Liver (tissue), 9 donors: ENCODE measurements around the gene PGBD5. TPM values are rescaled to one million over a fixed set of nuclear protein-coding genes. Genes with fewer than 3 reads are reported as not detected.

Source experiments
- DNase-seq: peaks from one replicate; pipeline ENCODE4 v3.0.0-alpha.2; 2017; ENCODE audit warnings: low spot score
- H3K27ac ChIP-seq, 2 donors: one replicate each; pipeline ENCODE4 v1.7.0; 2013; ENCODE audit warnings: inconsistent platforms in 2 of 2, low read length in 2 of 2, control low read depth in 1 of 2, low read depth in 1 of 2, mild to moderate bottlenecking in 1 of 2
- H3K27me3 ChIP-seq, 4 donors: one replicate each; pipeline versions ENCODE4 v1.6.1 to v1.7.0; 2013; ENCODE audit warnings: low read length in 3 of 4, inconsistent platforms in 1 of 4, mild to moderate bottlenecking in 1 of 4, moderate library complexity in 1 of 4; ENCODE audit not compliant: control insufficient read depth in 4 of 4, insufficient read depth in 4 of 4
- H3K36me3 ChIP-seq, 4 donors: one replicate each; pipeline versions ENCODE4 v1.6.1 to v1.7.0; 2013; ENCODE audit warnings: low read length in 3 of 4, mild to moderate bottlenecking in 3 of 4, low read depth in 1 of 4, moderate library complexity in 1 of 4; ENCODE audit not compliant: control insufficient read depth in 4 of 4, insufficient read depth in 3 of 4
- H3K4me1 ChIP-seq, 4 donors: one replicate each; pipeline versions ENCODE4 v1.6.1 to v1.7.0; 2013; ENCODE audit warnings: low read length in 3 of 4, mild to moderate bottlenecking in 3 of 4, moderate library complexity in 1 of 4; ENCODE audit not compliant: control insufficient read depth in 4 of 4, insufficient read depth in 4 of 4
- H3K4me3 ChIP-seq, 3 donors: one replicate each; pipeline versions ENCODE4 v1.6.1 to v1.7.0; 2013; ENCODE audit warnings: low read length in 3 of 3, control low read depth in 1 of 3, low read depth in 1 of 3, mild to moderate bottlenecking in 1 of 3
- H3K9ac ChIP-seq, 2 donors: one replicate each; pipeline ENCODE4 v1.7.0; 2013; ENCODE audit warnings: low read length in 2 of 2, mild to moderate bottlenecking in 2 of 2, moderate library complexity in 2 of 2, control low read depth in 1 of 2, low read depth in 1 of 2
- H3K9me3 ChIP-seq, 4 donors: one replicate each; pipeline versions ENCODE4 v1.6.1 to v1.7.0; 2013; ENCODE audit warnings: low read length in 3 of 4; ENCODE audit not compliant: control insufficient read depth in 4 of 4
- EGR1 ChIP-seq, 2 donors: IDR thresholded peaks; 2 replicates each; pipeline ENCODE4 v1.6.1; 2016 to 2018; ENCODE audit warnings: antibody characterized with exemption in 2 of 2, low read depth in 2 of 2
- FOXA2 ChIP-seq: IDR thresholded peaks from 2 replicates; pipeline ENCODE4 v1.6.1; 2016; ENCODE audit warnings: antibody characterized with exemption
- GABPA ChIP-seq, 2 donors: IDR thresholded peaks in 1 of 2; conservative IDR thresholded peaks in 1 of 2; 2 replicates each; pipeline ENCODE4 v1.6.1; 2016; ENCODE audit warnings: antibody characterized with exemption in 2 of 2, mild to moderate bottlenecking in 1 of 2, moderate library complexity in 1 of 2
- HNF4A ChIP-seq, 2 donors: conservative IDR thresholded peaks; 2 replicates each; pipeline ENCODE4 v1.6.1; 2016; ENCODE audit warnings: antibody characterized with exemption in 2 of 2, mild to moderate bottlenecking in 2 of 2
- HNF4G ChIP-seq: IDR thresholded peaks from 2 replicates; pipeline ENCODE4 v1.6.1; 2016; ENCODE audit warnings: antibody characterized with exemption
- JUND ChIP-seq, 2 donors: IDR thresholded peaks; 2 replicates each; pipeline ENCODE4 v1.6.1; 2016; ENCODE audit warnings: antibody characterized with exemption in 2 of 2
- NR2F2 ChIP-seq: IDR thresholded peaks from 2 replicates; pipeline ENCODE4 v1.6.1; 2016; ENCODE audit warnings: antibody characterized with exemption
- RAD21 ChIP-seq, 2 donors: IDR thresholded peaks; 2 replicates each; pipeline ENCODE4 v1.6.1; 2016; ENCODE audit warnings: antibody characterized with exemption in 2 of 2, mild to moderate bottlenecking in 2 of 2
- RXRA ChIP-seq, 2 donors: IDR thresholded peaks; 2 replicates each; pipeline ENCODE4 v1.6.1; 2017 to 2018; ENCODE audit warnings: antibody characterized with exemption in 2 of 2, mild to moderate bottlenecking in 1 of 2
- SP1 ChIP-seq: IDR thresholded peaks from 2 replicates; pipeline ENCODE4 v1.6.1; 2018; ENCODE audit warnings: antibody characterized with exemption, mild to moderate bottlenecking
- TAF1 ChIP-seq: conservative IDR thresholded peaks from 2 replicates; pipeline ENCODE4 v1.6.1; 2016; ENCODE audit warnings: antibody characterized with exemption, mild to moderate bottlenecking
- YY1 ChIP-seq: IDR thresholded peaks from 2 replicates; pipeline ENCODE4 v1.6.1; 2016; ENCODE audit warnings: antibody characterized with exemption, mild to moderate bottlenecking
- whole genome bisulfite sequencing: extraction: QIAGEN DNeasy Blood & Tissue Kit; methylation state at CpG from one replicate; pipeline ENCODE4 v1.1.7; 2013; 5-methylcytosine and 5-hydroxymethylcytosine counted together
- polyA plus RNA-seq, 2 donors: library from polyadenylated mRNA; stranded (reverse) in 1 of 2; unstranded in 1 of 2; fragments of 200-250 nt in 1 of 2; fragments of >200 nt in 1 of 2; fragmentation: Nextera tagmentation in 1 of 2; extraction: Ambion mirVana in 1 of 2; gene quantifications; one replicate each; pipeline versions ENCODE4 v1.2.1 to v1.2.3, GENCODE V29; 2013 to 2015
- total RNA-seq, 2 donors: library from RNA; depleted of rRNA; stranded (reverse); fragments of >200 nt; gene quantifications; one replicate each; pipeline ENCODE4 v1.2.3, GENCODE V29; 2014
- TF ChIP-seq, protein P1 (sequence below): fragments of 150-350 bp; IDR thresholded peaks from 2 replicates; pipeline ENCODE4 v1.5.1; 2017; ENCODE audit warnings: improper control_type of control experiment, low read depth, low read length; ENCODE audit not compliant: missing input control
- TF ChIP-seq, protein P2 (sequence below): IDR thresholded peaks from 2 replicates; pipeline ENCODE4 v1.6.1; 2016; ENCODE audit warnings: antibody characterized with exemption
- TF ChIP-seq, protein P3 (sequence below): IDR thresholded peaks from 2 replicates; pipeline ENCODE4 v1.6.1; 2016; ENCODE audit warnings: antibody characterized with exemption
- TF ChIP-seq, protein P4 (sequence below): IDR thresholded peaks from 2 replicates; pipeline ENCODE4 v1.6.1; 2016; ENCODE audit warnings: antibody characterized with exemption
- TF ChIP-seq, protein P5 (sequence below): IDR thresholded peaks from 2 replicates; pipeline ENCODE4 v1.6.1; 2016; ENCODE audit warnings: antibody characterized with exemption, mild to moderate bottlenecking
- donor health status: healthy.
- donor health status: healthy.
- donor health status: healthy.
- donor health status: healthy.
- donor health status: healthy.

PGBD5 gene
- total and polyA plus RNA-seq, 4 donors: 0.88 to 5.4 (median 2.7) TPM

DNA sequence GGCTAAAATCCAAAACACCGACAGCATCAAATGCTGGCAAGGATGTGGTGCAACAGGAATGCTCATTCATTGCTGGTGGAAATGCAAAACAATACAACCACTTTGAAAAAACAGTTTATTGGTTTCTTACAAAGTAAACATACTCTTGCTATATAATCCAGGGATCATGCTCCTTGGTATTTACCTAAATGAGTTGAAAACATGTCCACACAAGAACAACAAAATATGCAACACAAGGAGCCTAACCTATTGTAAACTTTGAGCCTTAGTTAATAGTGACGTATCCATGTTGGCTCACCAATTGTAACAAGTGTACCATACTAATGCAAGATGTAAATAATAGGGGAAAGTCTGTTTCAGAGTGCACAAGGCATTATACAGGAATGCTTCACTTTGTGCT lies 37.2 kb upstream of the PGBD5 start:
- TF ChIP-seq GABPA (IDR thresholded peaks at IDR 0.05 in 1 of 2, conservative IDR thresholded peaks at IDR 0.05 in 1 of 2) (no peak), TAF1 (no peak), HNF4A (conservative IDR thresholded peaks at IDR 0.05) (no peak), SP1 (no peak), YY1 (no peak), RAD21 (IDR thresholded peaks at IDR 0.05) (no peak), FOXA2 (no peak), RXRA (IDR thresholded peaks at IDR 0.05) (no peak), JUND (IDR thresholded peaks at IDR 0.05) (no peak), NR2F2 (no peak), EGR1 (IDR thresholded peaks at IDR 0.05; ENCODE audit: low read depth in 2 of 2) (no peak), HNF4G (no peak)
- TF ChIP-seq, protein P1, sequence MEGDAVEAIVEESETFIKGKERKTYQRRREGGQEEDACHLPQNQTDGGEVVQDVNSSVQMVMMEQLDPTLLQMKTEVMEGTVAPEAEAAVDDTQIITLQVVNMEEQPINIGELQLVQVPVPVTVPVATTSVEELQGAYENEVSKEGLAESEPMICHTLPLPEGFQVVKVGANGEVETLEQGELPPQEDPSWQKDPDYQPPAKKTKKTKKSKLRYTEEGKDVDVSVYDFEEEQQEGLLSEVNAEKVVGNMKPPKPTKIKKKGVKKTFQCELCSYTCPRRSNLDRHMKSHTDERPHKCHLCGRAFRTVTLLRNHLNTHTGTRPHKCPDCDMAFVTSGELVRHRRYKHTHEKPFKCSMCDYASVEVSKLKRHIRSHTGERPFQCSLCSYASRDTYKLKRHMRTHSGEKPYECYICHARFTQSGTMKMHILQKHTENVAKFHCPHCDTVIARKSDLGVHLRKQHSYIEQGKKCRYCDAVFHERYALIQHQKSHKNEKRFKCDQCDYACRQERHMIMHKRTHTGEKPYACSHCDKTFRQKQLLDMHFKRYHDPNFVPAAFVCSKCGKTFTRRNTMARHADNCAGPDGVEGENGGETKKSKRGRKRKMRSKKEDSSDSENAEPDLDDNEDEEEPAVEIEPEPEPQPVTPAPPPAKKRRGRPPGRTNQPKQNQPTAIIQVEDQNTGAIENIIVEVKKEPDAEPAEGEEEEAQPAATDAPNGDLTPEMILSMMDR: no peak
- TF ChIP-seq, protein P2, sequence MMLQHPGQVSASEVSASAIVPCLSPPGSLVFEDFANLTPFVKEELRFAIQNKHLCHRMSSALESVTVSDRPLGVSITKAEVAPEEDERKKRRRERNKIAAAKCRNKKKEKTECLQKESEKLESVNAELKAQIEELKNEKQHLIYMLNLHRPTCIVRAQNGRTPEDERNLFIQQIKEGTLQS: no peak
- TF ChIP-seq, protein P3, sequence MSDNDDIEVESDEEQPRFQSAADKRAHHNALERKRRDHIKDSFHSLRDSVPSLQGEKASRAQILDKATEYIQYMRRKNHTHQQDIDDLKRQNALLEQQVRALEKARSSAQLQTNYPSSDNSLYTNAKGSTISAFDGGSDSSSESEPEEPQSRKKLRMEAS: no peak
- TF ChIP-seq, protein P4, sequence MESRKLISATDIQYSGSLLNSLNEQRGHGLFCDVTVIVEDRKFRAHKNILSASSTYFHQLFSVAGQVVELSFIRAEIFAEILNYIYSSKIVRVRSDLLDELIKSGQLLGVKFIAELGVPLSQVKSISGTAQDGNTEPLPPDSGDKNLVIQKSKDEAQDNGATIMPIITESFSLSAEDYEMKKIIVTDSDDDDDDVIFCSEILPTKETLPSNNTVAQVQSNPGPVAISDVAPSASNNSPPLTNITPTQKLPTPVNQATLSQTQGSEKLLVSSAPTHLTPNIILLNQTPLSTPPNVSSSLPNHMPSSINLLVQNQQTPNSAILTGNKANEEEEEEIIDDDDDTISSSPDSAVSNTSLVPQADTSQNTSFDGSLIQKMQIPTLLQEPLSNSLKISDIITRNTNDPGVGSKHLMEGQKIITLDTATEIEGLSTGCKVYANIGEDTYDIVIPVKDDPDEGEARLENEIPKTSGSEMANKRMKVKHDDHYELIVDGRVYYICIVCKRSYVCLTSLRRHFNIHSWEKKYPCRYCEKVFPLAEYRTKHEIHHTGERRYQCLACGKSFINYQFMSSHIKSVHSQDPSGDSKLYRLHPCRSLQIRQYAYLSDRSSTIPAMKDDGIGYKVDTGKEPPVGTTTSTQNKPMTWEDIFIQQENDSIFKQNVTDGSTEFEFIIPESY: no peak
- TF ChIP-seq, protein P5, sequence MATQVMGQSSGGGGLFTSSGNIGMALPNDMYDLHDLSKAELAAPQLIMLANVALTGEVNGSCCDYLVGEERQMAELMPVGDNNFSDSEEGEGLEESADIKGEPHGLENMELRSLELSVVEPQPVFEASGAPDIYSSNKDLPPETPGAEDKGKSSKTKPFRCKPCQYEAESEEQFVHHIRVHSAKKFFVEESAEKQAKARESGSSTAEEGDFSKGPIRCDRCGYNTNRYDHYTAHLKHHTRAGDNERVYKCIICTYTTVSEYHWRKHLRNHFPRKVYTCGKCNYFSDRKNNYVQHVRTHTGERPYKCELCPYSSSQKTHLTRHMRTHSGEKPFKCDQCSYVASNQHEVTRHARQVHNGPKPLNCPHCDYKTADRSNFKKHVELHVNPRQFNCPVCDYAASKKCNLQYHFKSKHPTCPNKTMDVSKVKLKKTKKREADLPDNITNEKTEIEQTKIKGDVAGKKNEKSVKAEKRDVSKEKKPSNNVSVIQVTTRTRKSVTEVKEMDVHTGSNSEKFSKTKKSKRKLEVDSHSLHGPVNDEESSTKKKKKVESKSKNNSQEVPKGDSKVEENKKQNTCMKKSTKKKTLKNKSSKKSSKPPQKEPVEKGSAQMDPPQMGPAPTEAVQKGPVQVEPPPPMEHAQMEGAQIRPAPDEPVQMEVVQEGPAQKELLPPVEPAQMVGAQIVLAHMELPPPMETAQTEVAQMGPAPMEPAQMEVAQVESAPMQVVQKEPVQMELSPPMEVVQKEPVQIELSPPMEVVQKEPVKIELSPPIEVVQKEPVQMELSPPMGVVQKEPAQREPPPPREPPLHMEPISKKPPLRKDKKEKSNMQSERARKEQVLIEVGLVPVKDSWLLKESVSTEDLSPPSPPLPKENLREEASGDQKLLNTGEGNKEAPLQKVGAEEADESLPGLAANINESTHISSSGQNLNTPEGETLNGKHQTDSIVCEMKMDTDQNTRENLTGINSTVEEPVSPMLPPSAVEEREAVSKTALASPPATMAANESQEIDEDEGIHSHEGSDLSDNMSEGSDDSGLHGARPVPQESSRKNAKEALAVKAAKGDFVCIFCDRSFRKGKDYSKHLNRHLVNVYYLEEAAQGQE: no peak
- WGBS: 94% methylated on average over 2 of the region's 2 CpGs
- H3K9ac ChIP-seq: no peak overlapping the region

DNA sequence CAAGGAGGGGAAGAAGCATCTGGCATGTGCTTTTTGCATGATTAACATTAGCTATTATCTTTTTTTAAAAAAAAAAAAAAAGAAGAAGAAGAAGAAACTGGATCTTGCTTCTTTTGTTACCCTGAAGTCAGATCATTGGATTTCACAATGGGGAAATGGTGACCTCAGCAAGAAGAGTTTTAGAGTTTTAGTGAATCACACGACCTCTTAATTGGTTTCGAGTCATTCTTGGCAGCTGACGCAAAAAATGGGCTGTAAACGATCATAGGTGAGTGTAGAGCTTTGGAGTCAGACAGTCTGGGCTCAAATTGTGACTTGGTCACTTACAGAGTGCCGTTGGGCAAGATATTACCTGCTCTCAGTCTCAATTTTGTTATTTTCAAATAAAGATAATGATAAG lies 33.3 kb upstream of the PGBD5 start:
- Histone ChIP-seq H3K9ac (no peak overlapping the region), H3K4me1 (no peaks in the 10 kb centered on the region), H3K27ac (no peak overlapping the region), H3K36me3 (no peaks in the 10 kb centered on the region), H3K9me3 (no peaks in the 10 kb centered on the region), H3K27me3 (no peaks in the 10 kb centered on the region), H3K4me3 (no peak overlapping the region)
- no peak for DNase-seq
- WGBS: 69% methylated on average over 5 of the region's 5 CpGs
- TF ChIP-seq GABPA (IDR thresholded peaks at IDR 0.05 in 1 of 2, conservative IDR thresholded peaks at IDR 0.05 in 1 of 2) (no peak), SP1 (no peak), RXRA (IDR thresholded peaks at IDR 0.05) (no peak), HNF4A (conservative IDR thresholded peaks at IDR 0.05) (no peak), FOXA2 (no peak), RAD21 (IDR thresholded peaks at IDR 0.05) (no peak), TAF1 (no peak)
- TF ChIP-seq, protein P4: no peak
- TF ChIP-seq, protein P1: no peak
- TF ChIP-seq, protein P2: no peak
- TF ChIP-seq, protein P3: no peak

More for the DNA sequence above, 37.2 kb upstream of the PGBD5 start:
- DNase-seq: no peak
- Histone ChIP-seq H3K4me1 (no peaks in the 10 kb centered on the region), H3K27me3 (no peaks in the 10 kb centered on the region), H3K36me3 (no peaks in the 10 kb centered on the region), H3K4me3 (no peak overlapping the region), H3K9me3 (no peaks in the 10 kb centered on the region), H3K27ac (no peak overlapping the region)
